ENCODE measurements around the gene YBEY.
"Not testable (repeated sequence)": the region's sequence is repeated elsewhere in the genome, so short reads cannot be mapped to it uniquely, and the experiment has no call there.

Gene YBEY, protein sequence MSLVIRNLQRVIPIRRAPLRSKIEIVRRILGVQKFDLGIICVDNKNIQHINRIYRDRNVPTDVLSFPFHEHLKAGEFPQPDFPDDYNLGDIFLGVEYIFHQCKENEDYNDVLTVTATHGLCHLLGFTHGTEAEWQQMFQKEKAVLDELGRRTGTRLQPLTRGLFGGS

DNA sequence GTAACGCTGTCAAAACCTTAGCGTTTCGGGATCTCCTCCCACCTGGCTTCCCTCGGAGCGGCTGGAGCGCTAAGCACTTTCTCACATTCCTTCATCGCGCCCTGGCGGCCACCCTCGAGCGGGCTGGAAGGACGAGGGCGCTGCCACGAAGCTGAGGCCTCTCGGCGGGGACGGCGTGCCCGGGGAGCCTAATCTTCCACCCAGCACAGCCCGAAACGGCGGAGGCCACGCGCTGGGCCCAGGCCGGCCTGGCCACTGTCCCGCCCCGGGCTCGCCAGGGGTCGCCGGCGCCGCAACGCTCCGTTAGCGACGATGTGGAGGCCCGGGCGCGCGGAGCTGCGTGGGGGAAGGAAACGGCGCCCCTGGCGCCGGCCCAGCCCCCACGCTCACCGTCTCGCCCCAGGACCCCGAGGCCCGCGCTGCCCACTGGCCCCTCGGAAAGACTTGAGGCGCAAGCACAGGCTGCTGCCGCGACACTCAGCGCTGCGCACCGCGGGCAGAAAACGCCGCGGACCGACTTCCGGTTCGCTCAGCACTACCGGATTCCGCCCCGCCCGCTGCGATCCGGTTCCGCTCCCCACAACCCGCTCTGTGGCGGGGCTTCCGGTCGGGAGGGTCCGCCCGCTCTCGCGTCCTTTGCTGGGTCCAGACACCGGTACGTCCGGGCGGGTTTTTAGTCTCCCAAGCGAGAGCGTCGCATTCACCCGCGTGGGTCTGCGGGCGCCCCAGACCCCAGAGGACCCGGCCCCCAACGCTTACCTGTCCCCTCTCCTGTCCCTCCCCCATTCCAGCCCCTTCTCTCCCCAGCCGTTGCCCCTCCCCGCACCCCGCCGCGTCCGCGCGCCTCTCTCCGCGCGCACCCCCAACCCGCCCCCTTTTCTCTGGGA, at the start of gene YBEY:
TSS of gene YBEY (plus strand) at position 582 of the 887 bp plus-strand sequence. CDS start 572 bp downstream, outside the sequence.
- peak; percentile 76 for DNase-seq

GRCh38 chr21:46237474-46237873, 48.7 kb upstream of the YBEY start:
- no peak for DNase-seq

DNA sequence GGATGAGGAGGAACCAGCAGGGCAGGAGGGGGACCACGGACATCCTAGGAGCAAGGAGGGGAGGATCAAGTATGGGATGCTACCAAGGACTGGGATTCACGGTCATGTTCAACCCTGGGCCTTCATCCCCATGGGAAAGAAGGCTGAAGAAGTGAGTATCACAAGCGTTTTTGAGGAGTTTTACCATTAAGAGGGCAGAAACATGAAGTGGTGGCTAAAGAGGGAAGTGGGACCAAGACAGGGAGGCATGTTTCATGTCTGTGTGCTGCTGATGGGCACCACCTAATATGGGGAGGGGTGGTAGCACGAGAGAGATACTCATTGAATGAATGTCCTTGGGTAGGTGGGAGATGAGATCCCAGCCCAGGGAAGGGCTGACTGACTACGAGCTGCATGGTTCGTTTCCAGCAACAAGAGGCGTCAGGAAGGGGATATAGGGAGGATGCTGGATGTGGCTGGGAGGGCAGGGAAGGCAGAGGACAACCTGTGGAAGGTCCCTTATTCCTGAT, 46.3 kb upstream of the YBEY start:
- no peak for DNase-seq

DNA sequence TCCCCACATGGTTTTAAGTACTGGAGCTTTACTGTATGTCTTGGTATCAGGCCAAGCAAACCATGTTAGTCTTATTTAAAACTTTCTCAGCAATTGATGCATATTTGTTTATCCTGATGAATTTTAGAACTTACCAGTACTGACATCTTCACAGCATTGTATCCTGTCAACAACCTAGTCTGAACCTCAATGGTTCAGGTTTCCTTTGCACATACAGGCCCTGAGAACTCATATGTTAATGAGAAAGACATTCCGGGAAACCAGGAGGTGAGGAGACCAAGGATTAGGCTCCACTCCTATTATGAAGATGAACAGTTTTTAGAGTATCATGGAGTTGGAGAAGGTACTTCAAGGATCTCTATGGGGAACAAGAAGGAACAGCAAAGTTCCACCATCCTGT, 44.6 kb upstream of the YBEY start:
- DNase-seq: not testable (repeated sequence)

- DNase-seq: no peak
These were observed 42.8 kb upstream of the YBEY start for GRCh38 chr21:46243325-46243724.

DNA sequence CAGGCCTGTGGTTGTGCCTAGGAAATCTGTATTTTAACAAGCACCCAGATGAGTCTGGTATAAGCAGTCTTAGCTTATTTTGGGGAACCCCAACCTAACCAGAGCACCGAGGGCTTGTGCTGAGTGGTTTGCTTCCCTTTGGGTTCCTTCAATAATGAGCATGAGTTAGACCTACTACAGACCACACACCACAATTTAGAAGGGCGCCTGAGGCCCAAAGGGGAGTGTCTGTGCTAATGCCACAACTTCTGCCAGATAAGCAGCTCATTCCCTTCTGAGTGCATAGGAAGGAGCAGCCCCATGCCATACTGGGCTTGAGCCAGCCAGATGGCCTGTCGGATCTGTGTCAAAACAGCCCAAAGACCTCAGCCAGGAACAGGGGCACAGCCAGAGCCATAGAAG, 42.2 kb upstream of the YBEY start:
- DNase-seq: no peak

- DNase-seq: no peak
These were observed 41.5 kb upstream of the YBEY start for GRCh38 chr21:46244602-46245001.

DNA sequence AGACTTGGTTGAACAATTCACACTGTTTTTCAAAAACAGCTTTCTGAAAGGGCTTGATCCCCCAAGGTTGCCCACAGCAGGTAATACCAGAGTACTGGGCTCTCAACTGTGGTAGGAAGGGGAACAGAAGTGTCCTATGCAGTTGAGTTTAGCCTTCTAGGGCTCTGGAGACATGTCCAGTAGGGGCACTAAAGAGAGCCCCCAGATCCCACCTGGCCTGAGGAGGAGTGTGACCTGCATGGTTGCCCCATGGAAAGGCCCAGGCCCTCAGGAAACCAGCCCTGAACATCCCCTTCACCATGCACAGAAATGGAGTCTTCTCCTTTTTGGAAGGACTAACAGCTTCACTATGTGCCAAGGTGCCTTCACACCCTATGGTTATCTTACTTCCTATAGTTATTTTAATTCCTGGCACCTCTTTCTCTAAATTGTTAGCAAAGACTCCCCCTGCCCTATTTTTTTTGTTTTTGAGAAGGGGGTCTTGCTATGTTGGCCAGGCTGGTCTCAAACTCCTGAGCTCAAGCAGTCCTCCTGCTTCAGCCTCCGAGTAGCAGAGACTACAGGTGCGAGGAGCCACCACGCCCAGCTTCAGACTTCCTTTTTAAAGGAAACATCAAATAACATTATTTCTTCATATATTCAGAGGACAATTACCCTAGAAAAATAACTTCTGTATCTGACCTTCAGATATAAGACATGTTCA, 40.8 kb upstream of the YBEY start:
- no peak for DNase-seq

GRCh38 chr21:46246345-46246744, 39.8 kb upstream of the YBEY start:
- DNase-seq: no peak

DNA sequence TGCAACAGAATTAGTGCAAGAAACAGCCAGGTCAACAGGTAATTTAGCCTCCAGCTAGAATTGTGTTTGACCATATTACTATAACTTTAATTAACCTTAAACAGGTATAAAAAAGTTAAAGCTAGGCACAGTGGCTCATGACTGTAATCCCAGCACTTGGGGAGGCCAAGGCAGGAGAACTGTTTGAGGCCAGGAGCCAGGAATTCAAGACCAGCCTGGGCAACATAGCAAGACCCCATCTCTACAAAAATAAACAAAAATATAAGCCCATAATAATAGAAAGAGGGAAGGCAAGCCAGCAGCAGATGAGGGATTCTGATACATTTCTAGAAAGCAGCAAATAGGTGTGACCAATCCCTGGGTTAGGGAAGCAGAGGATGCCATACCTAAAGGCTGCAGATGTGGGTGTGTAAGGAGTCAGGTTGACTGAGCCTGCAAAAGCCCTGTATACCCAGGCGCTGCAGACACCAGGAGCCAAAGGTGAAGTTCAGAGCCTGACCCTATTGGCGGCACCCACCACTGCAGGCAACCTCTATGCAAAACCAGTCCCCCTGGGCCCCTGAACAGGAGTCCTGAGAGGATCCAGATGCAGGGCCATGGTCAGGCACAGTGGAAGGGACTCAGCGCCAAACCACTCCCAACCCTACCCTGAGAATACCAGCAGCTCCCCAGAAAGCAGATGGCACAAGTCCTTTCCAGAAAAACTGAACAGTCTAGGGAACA, 38.3 kb upstream of the YBEY start:
- DNase-seq: no peak

- no peak for DNase-seq
These were observed 37.7 kb upstream of the YBEY start for GRCh38 chr21:46248422-46248782.

DNA sequence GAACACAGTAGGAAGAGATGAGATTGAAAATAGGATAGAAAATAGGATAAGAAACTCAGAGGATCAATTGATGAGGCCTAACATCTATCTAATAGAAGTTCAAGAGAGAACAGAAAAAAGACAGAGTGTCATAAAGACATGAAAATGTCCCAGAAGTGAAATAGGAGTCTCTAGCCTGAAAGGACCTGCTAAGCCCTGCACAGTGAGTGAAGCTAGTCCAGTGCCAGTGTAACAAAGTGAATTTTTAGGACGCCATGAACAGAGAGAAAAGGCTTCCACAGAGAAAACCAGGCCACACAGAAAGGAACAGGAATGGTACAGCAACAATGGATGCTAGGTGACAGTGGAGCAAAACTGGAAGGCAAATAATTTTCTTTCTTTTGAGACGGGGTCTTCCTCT, 37.3 kb upstream of the YBEY start:
- DNase-seq: no peak

DNA sequence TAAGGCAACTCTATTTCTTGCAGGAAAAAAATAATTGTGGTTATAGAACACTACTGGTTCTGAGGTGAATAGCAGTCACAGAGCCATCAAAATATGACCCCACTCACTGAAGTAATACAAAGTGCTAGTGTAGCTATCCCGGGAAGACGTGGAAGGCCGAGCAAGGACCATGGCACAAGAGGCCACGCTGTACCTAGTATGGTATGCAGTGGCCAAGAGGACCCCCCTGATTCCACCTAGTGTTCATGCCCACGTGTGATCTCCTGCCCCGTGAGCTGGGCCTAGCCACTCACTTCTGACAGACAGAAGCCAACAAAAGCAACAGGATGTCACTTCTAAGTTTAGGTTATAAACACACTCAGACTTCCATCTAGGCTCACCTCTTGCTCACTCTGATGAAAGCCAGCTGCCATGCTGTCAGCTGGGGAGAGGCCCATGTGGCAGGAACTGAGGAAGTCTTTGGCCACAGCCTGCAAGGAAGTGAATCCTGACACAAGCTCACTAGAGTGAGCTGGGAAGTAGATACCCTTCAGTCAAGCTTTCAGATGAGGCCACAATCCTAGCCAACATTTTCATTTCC, 35.9 kb upstream of the YBEY start:
- no peak for DNase-seq

GRCh38 chr21:46252840-46253239, 33.3 kb upstream of the YBEY start:
- DNase-seq: no peak

DNA sequence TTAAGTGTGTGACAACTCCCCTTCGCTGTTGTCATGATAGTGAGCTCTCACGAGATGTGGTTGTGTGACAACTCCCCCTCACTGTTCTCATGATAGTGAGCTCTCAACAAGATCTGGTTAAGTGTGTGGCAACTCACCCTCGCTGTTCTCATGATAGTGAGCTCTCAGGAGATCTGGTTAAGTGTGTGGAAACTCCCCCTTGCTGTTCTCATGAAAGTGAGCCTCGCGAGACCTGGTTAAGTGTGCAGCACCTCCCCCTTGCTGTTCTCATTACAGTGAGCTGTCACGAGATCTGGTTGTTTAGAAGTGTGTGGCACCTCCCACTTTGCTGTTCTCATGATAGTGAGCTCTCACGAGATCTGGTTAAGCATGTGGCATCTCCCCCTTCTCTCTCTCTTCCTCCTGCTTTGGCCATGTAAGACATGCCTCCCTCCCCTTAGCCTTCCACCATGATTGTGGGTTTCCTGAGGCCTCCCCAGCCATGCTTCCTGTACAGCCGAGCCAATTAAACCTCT, 32.5 kb upstream of the YBEY start:
- DNase-seq: no peak

DNA sequence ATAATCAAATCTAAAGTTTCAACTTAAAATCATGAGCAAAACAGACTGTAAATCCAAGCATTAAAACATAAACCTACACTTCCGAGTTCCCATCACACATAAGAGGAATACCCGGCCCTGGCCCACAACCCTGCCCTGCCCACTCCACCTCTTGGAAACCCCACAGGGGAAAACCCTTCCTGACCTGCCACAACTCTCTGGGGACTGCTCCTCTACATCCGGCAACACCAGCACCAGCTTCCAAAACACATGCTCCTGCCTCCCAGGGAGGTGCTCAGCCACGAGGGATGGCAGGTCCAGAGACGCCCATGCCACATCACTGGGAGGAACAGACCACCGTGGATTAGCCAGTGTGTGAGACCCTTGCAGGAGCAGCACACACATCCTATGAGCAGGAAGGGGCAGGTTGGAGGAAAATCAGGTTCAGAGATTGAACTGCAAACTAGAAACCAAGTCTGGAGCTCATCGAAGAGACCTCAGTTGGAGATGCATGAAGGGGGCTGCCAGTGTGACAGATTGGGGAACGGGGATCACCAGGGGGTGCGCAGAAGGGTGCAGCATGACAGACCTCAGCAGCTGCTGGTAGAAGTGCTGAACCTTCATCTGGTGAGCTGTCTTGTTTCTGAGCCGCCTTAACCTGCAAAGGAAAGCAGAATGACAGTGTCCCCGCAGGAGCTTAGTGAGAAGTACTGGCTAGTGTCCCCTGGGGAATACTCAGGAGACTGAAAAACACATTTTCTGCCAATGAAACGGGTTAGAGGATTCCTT, 31.8 kb upstream of the YBEY start:
- no peak for DNase-seq

GRCh38 chr21:46255166-46255565, 31.0 kb upstream of the YBEY start:
- DNase-seq: no peak

- DNase-seq: no peak
These were observed 30.3 kb upstream of the YBEY start for GRCh38 chr21:46255758-46256337.

- no peak for DNase-seq
These were observed 29.6 kb upstream of the YBEY start for GRCh38 chr21:46256501-46256994.

- DNase-seq: no peak
These were observed 22.0 kb upstream of the YBEY start for GRCh38 chr21:46264046-46264689.
